NCI-H748 (cell line): ENCODE data around the gene RAD17.
"Not testable (repeated sequence)": the region's sequence is repeated elsewhere in the genome, so short reads cannot be mapped to it uniquely, and the experiment has no call there.

Source experiments
- DNase-seq: peaks from one replicate; lab custom pipeline; 2025; ENCODE audit not compliant: unreplicated experiment; lab: John Stamatoyannopoulos, UW

The RAD17 gene

GRCh38 chr5:69372394-69372793 lies 2.8 kb downstream of the RAD17 start:
- DNase-seq, result no peak

- no peak for DNase-seq
Measured at GRCh38 chr5:69374911-69375446, 5.4 kb downstream of the RAD17 start.

DNA sequence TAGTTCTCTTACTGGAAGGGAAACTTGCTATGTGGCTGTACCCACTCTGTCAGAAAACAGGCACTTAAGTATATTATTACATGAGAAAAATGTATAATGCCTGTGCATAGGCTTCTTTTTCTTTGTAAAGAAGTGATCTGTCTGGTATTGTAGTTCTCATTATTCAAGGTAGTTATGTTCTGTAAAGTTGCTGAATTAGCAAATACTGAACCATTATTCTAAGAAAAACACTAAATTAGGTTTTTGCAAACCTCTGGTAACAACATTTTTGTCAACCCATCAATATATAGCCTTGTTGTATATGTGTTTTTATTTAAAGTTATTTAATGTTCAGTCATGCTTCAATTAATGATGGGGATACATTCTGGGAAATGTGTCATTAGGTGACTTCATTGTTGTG lies 8.8 kb downstream of the RAD17 start:
- DNase-seq, result no peak

DNA sequence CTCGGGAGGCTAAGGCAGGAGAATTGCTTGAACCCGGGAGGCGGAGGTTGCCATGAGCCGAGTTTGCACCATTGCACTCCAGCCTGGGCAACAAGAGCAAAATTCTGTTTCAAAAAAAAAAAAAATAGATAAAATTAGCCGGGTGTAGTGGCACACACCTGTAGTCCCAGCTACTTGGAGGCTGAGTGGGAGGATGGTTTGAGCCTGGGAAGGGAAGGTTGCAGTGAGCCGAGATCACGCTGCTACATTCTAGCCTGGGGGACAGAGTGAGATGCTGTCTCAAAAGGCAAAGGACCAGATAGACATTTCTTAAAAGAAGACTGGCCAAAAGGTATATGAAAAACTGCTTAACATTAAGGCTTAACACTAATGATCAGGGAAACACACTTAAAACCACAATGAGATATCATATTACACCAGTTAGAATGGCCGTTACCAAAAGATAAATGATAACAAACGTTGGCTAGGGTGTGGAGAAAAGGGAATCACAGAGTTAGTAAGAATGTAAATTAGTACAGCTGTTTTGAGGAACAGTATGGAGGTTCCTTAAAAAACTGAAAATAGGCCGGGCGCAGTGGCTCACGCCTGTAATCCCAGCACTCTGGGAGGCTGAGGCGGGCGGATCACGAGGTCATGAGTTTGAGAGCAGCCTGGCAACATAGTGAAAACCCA lies 35.2 kb downstream of the RAD17 start:
- no peak for DNase-seq

DNA sequence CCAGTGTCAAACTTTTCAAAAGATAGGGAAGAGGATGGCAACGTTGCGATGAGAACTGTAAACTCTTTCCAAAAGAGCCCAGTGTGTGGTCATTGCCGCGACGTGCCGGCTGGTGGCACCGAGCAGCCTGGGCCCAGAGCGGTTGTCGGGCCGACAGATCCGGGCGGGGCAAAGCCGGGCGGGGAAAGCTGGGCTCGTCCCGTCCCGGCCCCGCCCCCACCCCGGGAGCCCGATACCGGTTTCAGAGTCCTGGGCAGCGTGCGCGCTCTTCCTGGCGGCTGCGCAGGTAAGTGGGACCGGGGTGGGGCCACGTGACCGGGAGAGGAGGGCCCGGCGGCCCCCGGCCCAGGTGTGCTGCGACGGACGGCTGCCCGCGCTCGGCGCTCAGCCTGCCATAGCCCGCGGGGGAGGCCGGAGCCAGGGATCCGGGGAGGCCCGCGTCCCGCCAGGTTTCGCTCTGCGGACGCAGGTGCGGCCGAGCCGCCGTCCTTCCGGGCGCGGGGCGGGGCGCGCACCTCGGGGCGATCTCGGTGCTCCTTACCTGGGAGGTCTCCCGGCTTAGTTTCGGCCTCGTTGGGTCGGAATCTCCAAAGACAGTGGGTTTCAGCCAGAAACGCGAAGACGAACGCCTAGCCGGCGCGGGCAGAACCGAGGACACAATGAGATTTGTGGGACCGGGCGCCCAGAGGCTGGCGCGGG lies 45.4 kb downstream of the RAD17 start, which contains the start of gene MARVELD2:
TSS of gene MARVELD2 (plus strand) at position 232 of the 699 bp plus-strand sequence. CDS start 4,270 bp downstream, outside the sequence.
- DNase-seq, result peak; percentile 96

DNA sequence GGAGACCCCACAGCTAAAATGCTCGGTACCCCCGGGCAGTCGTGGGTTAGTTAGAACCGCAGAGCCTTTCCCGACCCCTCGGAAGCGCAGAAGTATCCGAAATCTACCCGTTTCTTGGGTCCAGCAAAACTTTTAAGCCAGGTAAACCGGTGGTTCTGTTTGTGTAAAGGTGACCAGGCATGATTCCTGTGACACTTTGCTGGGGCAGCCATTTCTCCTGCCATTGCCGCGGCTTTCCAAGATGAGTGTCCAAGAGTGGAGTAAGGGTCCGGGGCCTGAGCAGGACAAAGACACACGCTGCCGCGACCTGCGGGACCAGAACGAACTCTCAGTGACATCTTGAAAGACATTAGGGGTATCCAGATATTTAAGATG lies 46.0 kb downstream of the RAD17 start:
- peak; percentile 59 for DNase-seq

GRCh38 chr5:69416180-69416579 lies 46.6 kb downstream of the RAD17 start:
- peak; percentile 57 for DNase-seq

DNA sequence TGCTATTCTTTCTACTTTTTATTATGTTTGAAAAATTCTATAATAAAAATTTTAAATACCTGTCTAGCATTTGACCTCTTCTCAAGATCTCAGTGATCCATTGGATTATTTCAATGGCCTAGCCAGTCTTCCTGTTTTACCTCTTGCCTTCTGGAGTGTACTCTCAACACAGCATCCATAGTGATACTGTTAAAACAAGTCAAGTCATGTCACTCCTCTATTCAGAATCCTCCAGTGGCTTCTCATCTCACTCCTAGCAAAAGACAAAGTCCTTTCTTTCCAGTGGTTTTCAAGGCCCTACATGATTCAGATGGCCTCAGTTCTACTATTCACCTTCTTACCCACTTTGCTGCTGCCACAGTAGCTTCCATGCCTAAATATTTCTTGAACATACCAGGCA lies 47.1 kb downstream of the RAD17 start:
- DNase-seq, result no peak

DNA sequence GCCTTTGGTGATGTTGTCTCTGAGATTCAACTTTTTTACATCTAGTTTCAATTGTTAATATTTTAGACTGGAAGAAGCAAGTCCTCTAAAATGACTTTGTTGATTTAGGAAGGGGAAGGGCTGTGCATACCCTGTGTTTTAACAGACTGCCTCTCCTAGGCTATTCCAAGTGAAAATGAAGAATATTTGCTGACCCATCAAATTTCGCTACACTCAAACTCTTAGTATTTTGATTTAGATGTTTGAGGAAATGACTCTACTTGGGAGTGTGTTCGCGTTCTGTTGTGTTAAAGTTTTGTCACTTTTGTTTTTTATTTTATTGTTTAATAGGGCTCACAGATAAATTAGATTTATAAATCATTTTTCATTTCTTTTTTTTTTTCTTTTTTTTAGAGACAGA lies 48.9 kb downstream of the RAD17 start:
- no peak for DNase-seq

DNA sequence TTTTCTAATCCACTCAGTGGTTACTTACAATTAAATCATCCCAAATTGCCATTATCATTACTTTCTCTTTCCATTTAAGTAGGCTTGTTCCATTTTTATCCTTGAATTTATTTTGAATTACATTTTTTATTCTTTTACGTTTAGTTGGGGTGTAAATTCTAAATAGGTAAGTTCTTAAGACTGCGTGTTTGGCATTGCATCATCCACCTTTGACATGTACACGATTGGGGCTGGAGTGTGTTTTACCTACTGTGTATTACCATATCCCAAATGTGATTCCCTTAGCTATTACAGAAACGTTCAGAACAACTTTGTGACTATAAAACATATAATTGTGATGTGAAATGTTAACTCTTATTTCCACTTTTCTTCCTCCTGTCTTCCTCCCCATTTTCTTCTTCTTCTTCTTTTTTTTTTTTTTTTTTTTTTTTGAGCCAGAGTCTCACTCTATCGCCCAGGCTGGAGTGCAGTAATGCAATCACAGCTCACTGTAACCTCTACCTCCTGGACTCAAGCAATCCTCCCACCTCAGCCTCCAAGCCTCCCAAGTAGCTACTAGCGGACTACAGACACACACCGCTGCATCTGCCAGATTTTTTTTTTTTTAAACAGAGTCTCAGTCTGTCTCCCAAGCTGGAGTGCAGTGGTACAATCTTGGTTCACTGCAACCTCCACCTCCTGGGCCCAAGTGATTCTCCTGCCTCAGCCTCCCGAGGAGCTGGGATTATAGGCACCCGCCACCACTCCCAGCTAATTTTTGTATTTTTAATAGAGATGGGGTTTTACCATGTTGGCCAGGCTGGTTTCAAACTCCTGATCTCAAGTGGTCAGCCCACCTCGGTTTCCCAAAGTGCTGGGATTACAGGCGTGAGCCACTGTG lies 62.0 kb downstream of the RAD17 start:
- DNase-seq, result no peak

DNA sequence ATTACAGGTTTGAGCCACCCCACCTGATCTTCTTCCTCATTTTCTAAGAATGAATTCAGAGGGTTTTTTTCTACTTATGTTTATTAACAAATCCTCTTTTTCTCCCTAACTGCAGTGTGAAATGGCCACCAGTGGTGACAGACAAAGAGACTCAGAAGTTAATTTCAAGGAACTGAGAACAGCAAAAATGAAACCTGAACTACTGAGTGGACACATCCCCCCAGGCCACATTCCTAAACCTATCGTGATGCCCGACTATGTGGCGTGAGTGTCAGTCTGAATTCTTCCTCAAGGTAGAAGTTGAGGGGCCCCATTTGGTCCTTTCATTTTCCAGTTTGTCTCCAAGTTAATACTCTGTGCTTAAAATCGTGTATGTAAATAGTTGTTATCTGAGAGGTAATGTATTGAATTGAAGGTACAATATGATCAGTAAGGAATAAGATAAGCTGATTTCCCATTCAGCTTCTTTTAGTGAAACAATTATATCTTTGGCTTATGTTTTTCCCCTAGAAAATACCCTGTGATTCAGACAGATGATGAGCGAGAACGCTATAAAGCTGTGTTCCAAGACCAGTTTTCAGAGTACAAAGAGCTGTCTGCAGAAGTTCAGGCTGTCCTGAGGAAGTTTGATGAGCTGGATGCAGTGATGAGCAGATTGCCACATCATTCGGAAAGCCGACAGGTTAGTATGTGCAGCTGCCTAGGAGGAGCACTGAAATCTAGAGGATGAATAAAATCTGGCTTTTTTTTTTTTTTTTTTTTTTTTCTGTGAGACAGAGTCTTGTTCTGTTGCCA lies 63.0 kb downstream of the RAD17 start:
- no peak for DNase-seq

DNA sequence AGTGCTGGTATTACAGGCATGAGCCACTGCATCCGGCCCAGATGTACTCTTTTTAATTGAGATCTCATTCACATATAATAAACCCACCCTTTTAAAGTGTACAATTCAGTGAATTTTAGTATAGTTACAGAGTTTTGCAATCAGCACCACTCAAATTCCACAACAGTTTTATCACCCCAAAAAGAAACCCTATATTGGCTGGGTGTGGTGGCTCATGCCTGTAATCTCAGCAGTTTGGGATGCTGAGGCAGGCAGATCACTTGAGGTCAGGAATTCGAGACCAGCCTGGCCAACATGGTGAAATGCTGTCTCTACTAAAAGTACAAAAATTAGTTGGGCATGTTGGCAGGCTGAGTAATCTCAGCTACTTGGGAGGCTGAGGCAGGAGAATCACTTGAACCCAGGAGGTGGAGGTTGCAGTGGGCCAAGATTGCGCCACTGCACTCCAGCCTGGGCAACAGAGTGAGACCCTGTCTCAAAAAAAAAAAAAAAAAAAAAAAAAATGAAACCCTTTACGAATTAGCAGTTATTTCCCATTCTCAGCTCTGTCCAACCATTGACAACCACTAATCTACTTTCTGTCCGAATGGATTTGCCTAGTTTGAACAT lies 65.8 kb downstream of the RAD17 start:
- not testable (repeated sequence) for DNase-seq

GRCh38 chr5:69444127-69444754 lies 74.6 kb downstream of the RAD17 start:
- no peak for DNase-seq

- no peak for DNase-seq
Measured at GRCh38 chr5:69449511-69449910, 79.9 kb downstream of the RAD17 start.

- DNase-seq, result no peak
Measured at GRCh38 chr5:69450116-69450515, 80.5 kb downstream of the RAD17 start.

DNA sequence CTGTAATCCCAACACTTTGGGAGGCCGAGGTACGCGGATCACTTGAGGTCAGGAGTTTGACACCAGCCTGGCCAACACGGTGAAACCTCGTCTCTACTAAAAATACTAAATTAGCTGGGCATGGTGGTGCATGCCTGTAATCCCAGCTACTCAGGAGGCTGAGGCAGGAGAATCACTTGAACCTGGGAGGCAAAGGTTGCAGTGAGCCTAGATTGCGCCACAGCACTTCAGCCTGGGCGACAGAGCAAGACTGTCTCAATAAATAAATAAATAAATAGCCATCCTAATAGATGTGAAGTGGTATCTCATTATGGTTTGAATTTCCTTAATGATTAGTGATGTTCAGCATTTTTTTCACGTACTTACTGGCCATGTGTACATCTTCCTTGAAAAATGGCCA lies 80.9 kb downstream of the RAD17 start:
- not testable (repeated sequence) for DNase-seq

- DNase-seq, result no peak
Measured at GRCh38 chr5:69451941-69452647, 82.5 kb downstream of the RAD17 start.

GRCh38 chr5:69453487-69453886 lies 83.9 kb downstream of the RAD17 start:
- not testable (repeated sequence) for DNase-seq
